Mononuclear cell (primary cell): ENCODE data around the gene RBM26. TPM values are rescaled to one million over a fixed set of nuclear protein-coding genes. Genes with fewer than 3 reads are reported as not detected.
"Not testable (repeated sequence)": the region's sequence is repeated elsewhere in the genome, so short reads cannot be mapped to it uniquely, and the experiment has no call there.

Experiments used
- H3K27me3 ChIP-seq: 2 replicates; pipeline ENCODE4 v1.6.0; 2011; ENCODE audit warnings: low read length, control low read depth; ENCODE audit not compliant: insufficient read depth
- H3K4me1 ChIP-seq: 2 replicates; pipeline ENCODE4 v1.5.1; 2011; ENCODE audit warnings: mild to moderate bottlenecking, low read length, control low read depth; ENCODE audit not compliant: insufficient read depth
- H3K4me3 ChIP-seq: 2 replicates; pipeline ENCODE4 v1.5.1; 2011; ENCODE audit warnings: mild to moderate bottlenecking, low read length, moderate library complexity
- H3K9me3 ChIP-seq: 2 replicates; pipeline ENCODE4 v1.5.1; 2011; ENCODE audit warnings: low read depth, mild to moderate bottlenecking, control low read depth, low read length
- total RNA-seq: library from RNA; depleted of rRNA; stranded (reverse); fragments of >200 nt; gene quantifications from one replicate; pipeline ENCODE4 v1.2.3, GENCODE V29; 2012

The RBM26 gene
- total RNA-seq, 1 donor, result 92.8 TPM

GRCh38 chr13:79307433-79307861, 98.6 kb downstream of the RBM26 start:
- Histone ChIP-seq H3K4me1 (no peaks in the 10 kb centered on the region), H3K9me3 (no peaks in the 10 kb centered on the region), H3K27me3 (no peaks in the 10 kb centered on the region), H3K4me3 (no peak overlapping the region)

- H3K27me3 ChIP-seq, result no peaks in the 10 kb centered on the region
Measured at GRCh38 chr13:79306650-79307049, 99.4 kb downstream of the RBM26 start.

DNA sequence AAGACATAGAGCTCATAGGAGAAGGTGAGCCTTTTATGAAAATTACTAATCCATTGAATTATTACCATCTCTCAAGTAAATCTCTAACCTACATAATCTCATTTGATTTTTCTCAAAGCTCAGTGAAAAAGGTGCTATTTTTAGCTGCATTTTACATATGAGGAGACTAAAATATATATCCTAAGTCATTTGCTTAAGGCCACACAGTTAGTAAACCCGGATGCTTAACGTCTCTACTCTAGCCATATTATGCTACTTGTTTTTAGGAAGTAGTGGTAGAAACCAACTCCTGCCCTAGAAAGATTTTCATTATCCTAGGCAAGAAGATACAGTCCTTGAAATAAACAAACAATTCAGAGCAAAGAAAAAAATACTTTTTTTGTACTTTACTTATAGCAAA, 108.9 kb downstream of the RBM26 start:
- Histone ChIP-seq H3K4me3 (no peak overlapping the region), H3K9me3 (no peaks in the 10 kb centered on the region), H3K4me1 (no peaks in the 10 kb centered on the region), H3K27me3 (no peaks in the 10 kb centered on the region)

More at GRCh38 chr13:79306650-79307049, 99.4 kb downstream of the RBM26 start:
- no peaks in the 10 kb centered on the region for H3K4me1 ChIP-seq
- H3K9me3 ChIP-seq, result no peaks in the 10 kb centered on the region
- no peak overlapping the region for H3K4me3 ChIP-seq

DNA sequence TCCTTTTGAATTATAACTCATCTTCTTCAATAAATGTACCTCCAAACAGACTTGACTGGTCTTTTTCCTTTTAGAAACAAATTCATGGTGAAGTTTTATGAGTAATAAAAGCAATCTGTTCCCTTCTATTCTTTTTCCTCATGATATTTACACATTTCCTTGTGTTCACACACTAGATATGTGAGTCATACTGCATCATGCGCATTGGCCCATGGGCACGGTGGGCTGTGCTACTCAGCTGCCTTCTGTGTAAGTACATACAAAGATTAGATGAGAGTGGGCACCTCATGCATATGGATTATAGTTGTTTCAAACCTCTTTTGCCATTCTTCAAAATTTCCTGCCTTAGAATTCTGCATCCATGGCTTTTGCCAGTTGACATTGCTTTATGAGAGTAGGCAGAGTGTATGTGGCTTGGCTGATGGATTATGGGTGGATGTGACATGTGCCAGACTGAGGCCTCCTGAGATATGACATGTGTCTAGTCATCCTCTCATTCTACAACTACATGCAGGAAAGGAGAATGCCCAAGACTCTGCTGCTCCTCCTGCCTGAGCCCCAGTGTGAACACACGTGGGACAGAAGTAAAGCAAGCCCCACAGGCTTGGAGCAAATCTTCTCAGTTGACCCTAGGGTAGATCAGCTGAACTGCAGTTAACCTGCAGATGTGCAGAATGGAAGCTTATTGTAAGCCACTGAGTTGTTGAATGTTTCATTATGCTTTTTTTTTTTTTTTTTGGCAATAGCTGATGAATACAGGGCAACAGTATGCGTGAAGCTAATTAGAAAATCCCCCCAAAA, 109.9 kb downstream of the RBM26 start:
- Histone ChIP-seq H3K4me3 (no peak overlapping the region), H3K9me3 (no peaks in the 10 kb centered on the region), H3K4me1 (no peaks in the 10 kb centered on the region), H3K27me3 (no peaks in the 10 kb centered on the region)

- Histone ChIP-seq H3K4me1 (no peaks in the 10 kb centered on the region), H3K9me3 (no peaks in the 10 kb centered on the region), H3K4me3 (no peak overlapping the region), H3K27me3 (no peaks in the 10 kb centered on the region)
Measured at GRCh38 chr13:79290595-79291244, 115.3 kb downstream of the RBM26 start.

DNA sequence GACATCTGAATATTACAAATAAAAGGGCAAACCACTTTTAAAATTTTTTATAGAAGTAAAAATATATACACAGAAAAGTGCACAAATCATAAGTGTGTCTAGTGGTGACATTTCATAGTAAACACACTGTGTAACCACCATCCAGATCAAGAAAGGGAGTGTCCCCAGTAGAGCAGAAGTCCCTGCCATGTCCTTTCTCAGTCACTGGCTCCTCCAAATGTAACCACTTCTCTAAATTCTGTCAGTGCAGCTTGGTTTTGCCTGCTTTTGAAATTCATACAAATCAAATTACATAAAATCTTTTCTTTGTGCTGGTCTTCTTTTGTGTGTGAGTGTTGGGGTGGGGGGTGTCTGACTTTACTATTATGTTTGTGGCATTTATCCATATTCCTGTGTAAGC, 116.5 kb downstream of the RBM26 start:
- H3K4me1 ChIP-seq, result no peaks in the 10 kb centered on the region
- H3K27me3 ChIP-seq, result no peaks in the 10 kb centered on the region
- H3K4me3 ChIP-seq, result no peak overlapping the region
- H3K9me3 ChIP-seq, result no peaks in the 10 kb centered on the region

GRCh38 chr13:79287939-79288795, 117.9 kb downstream of the RBM26 start:
- Histone ChIP-seq H3K4me1 (peaks cover 5% of the 10 kb centered on the region), H3K4me3 (no peak overlapping the region)

DNA sequence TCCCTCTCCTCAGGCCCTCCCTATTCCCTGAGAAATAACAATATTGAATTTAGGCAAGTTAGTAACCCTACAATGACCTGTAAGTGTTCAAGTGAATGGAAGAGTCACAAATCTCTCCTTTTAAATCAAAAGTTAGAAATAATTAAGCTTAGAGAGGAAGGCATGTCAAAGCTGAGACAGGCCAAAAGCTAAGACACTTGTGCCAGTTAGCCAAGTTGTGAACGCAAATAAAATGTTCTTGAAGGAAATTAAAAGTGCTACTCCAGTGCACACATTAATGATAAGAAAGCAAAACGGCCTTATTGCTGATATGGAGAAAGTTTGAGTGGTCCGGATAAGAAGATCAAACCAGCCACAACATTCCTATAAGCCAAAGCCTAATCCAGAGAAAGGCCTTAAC, 120.9 kb downstream of the RBM26 start:
- Histone ChIP-seq H3K4me3 (no peak overlapping the region), H3K27me3 (no peaks in the 10 kb centered on the region), H3K4me1 (peaks cover 9% of the 10 kb centered on the region), H3K9me3 (no peaks in the 10 kb centered on the region)

More at GRCh38 chr13:79287939-79288795, 117.9 kb downstream of the RBM26 start:
- Histone ChIP-seq H3K27me3 (no peaks in the 10 kb centered on the region), H3K9me3 (no peaks in the 10 kb centered on the region)

GRCh38 chr13:79283742-79284141, 122.3 kb downstream of the RBM26 start:
- Histone ChIP-seq H3K4me3 (no peak overlapping the region), H3K4me1 (peaks cover 9% of the 10 kb centered on the region), H3K27me3 (no peaks in the 10 kb centered on the region), H3K9me3 (no peaks in the 10 kb centered on the region)

GRCh38 chr13:79282976-79283375, 123.1 kb downstream of the RBM26 start:
- Histone ChIP-seq H3K4me1 (peaks cover 9% of the 10 kb centered on the region), H3K27me3 (no peaks in the 10 kb centered on the region), H3K9me3 (no peaks in the 10 kb centered on the region), H3K4me3 (no peak overlapping the region)

DNA sequence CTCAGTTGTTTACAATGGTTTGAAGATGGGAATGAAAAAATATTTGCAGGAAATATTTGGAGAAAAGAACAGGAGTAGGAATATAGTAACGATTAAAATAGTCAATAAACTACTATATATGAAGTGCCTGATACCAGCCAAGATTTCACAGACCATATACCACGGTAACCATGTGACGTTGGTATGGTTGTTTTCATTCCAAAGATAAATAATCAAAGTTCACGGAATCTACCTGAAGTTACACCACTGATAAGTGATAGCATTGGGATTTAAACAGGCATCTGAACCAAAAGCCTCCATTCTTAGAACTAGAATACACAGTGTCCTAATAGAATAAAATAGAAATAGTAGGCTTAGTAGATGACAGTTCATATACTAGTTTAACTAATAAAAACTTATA, 123.5 kb downstream of the RBM26 start:
- H3K9me3 ChIP-seq, result no peaks in the 10 kb centered on the region
- no peaks in the 10 kb centered on the region for H3K27me3 ChIP-seq
- no peak overlapping the region for H3K4me3 ChIP-seq
- peaks cover 9% of the 10 kb centered on the region for H3K4me1 ChIP-seq

- no peaks in the 10 kb centered on the region for H3K9me3 ChIP-seq
- H3K27me3 ChIP-seq, result no peaks in the 10 kb centered on the region
- no peak overlapping the region for H3K4me3 ChIP-seq
- peaks cover 9% of the 10 kb centered on the region for H3K4me1 ChIP-seq
Measured at GRCh38 chr13:79281339-79281747, 124.7 kb downstream of the RBM26 start.

- not testable (repeated sequence) for H3K27me3 ChIP-seq, H3K4me3 ChIP-seq, H3K9me3 ChIP-seq, H3K4me1 ChIP-seq
Measured at GRCh38 chr13:79279735-79280134, 126.3 kb downstream of the RBM26 start.

GRCh38 chr13:79273045-79273444, 133.0 kb downstream of the RBM26 start:
- H3K27me3 ChIP-seq, result peaks cover 2% of the 10 kb centered on the region
- H3K4me1 ChIP-seq, result no peaks in the 10 kb centered on the region
- no peak overlapping the region for H3K4me3 ChIP-seq
- no peaks in the 10 kb centered on the region for H3K9me3 ChIP-seq

GRCh38 chr13:79271616-79272015, 134.4 kb downstream of the RBM26 start:
- H3K27me3 ChIP-seq, result peaks cover 2% of the 10 kb centered on the region
- H3K4me1 ChIP-seq, result no peaks in the 10 kb centered on the region
- no peak overlapping the region for H3K4me3 ChIP-seq
- no peaks in the 10 kb centered on the region for H3K9me3 ChIP-seq
